Measurements from ENCODE around the gene UPB1. TPM values are rescaled to one million over a fixed set of nuclear protein-coding genes. Genes with fewer than 3 reads are reported as not detected.

UPB1 gene
- total and polyA plus RNA-seq, 9 of the 15 experiments (the other 6 are each of a cell fraction or from before 2014, with no cell fraction given): 0.06 to 0.11 TPM; not detected in 7

GRCh38 chr22:24525416-24526037 lies 30.4 kb downstream of the UPB1 start (continued):
- TF ChIP-seq SMARCA4 (IDR thresholded peaks at IDR 0.05) (0 out of 2 replicates have a peak, but pooled peaks have one; percentile 15), KDM1A (IDR thresholded peaks at IDR 0.05) (peak; percentile 95 to 96), MITF (IDR thresholded peaks at IDR 0.05) (no peak), STAG1 (CRISPR knock-in tag; IDR thresholded peaks at IDR 0.05; ENCODE audit: borderline replicate concordance) (no peak; the same call in 1 of the 2 replicates), EGR1 (conservative IDR thresholded peaks at IDR 0.05) (no peak), PKNOX1 (IDR thresholded peaks at IDR 0.05) (0 out of 2 replicates have a peak, but pooled peaks have one; percentile 26), MAFK (IDR thresholded peaks at IDR 0.05; ENCODE audit: low read length) (no peak), RAD21 (CRISPR knock-in tag; conservative IDR thresholded peaks at IDR 0.05 in 1 of 2, IDR thresholded peaks at IDR 0.05 in 1 of 2) (peak; percentile 59 to 85), SFPQ (IDR thresholded peaks at IDR 0.05; ENCODE audit: low read depth, low read length) (no peak), CTCF (IDR thresholded peaks at IDR 0.05 in 2 of 3, conservative IDR thresholded peaks at IDR 0.05 in 1 of 3; ENCODE audit: insufficient read depth in 2 of 3, low read depth in 1 of 3, low read length in 3 of 3) (peak; percentile 88 to 90 (median 88)), MYC (IDR thresholded peaks at IDR 0.05; ENCODE audit: low read depth, low read length) (no peak), MYC (CRISPR knock-in tag; IDR thresholded peaks at IDR 0.05; ENCODE audit: borderline replicate concordance, low read depth) (no peak), SUPT5H (IDR thresholded peaks at IDR 0.05) (no peak), SOX6 (IDR thresholded peaks at IDR 0.05) (0 out of 2 replicates have a peak, but pooled peaks have one; percentile 16), PHF21A (IDR thresholded peaks at IDR 0.05; ENCODE audit: borderline replicate concordance, low read depth) (peak; percentile 13; the same call in 1 of the 2 replicates), SMC3 (conservative IDR thresholded peaks at IDR 0.05; ENCODE audit: insufficient read depth, low read depth, low read length) (peak; percentile 84), CBFA2T3 (IDR thresholded peaks at IDR 0.05) (peak; percentile 52), HNRNPK (IDR thresholded peaks at IDR 0.05; ENCODE audit: low read depth, low read length, poor library complexity, severe bottlenecking) (no peak), NR2C2 (CRISPR knock-in tag; IDR thresholded peaks at IDR 0.05) (peak; percentile 84), NR2C2 (tag; IDR thresholded peaks at IDR 0.05) (peak; percentile 89), BRD4 (IDR thresholded peaks at IDR 0.05) (no peak), ZNF77 (CRISPR knock-in tag; IDR thresholded peaks at IDR 0.05) (no peak), ZEB2 (IDR thresholded peaks at IDR 0.05) (peak; percentile 16; the same call in 1 of the 2 replicates), ZFP1 (CRISPR knock-in tag; IDR thresholded peaks at IDR 0.05) (no peak)

Data from K562 (cell line).